Esophagus (tissue), 2 donors: ENCODE data around the gene TCERG1L. TPM values are rescaled to one million over a fixed set of nuclear protein-coding genes. Genes with fewer than 3 reads are reported as not detected.

Experiments used
- H3K27ac ChIP-seq, 2 donors: one replicate each; pipeline ENCODE4 v1.5.1; 2013; ENCODE audit warnings: low read depth in 2 of 2, mild to moderate bottlenecking in 2 of 2, inconsistent platforms in 1 of 2, low read length in 1 of 2, moderate library complexity in 1 of 2
- H3K27me3 ChIP-seq, 2 donors: one replicate each; pipeline ENCODE4 v1.6.1; 2013; ENCODE audit warnings: low read length in 2 of 2, control low read depth in 1 of 2, mild to moderate bottlenecking in 1 of 2; ENCODE audit not compliant: insufficient read depth in 2 of 2, control insufficient read depth in 1 of 2
- H3K36me3 ChIP-seq, 2 donors: one replicate each; pipeline ENCODE4 v1.6.1; 2013; ENCODE audit warnings: low read length in 1 of 2; ENCODE audit not compliant: control insufficient read depth in 2 of 2, insufficient read depth in 2 of 2
- H3K4me1 ChIP-seq, 2 donors: one replicate each; pipeline ENCODE4 v1.6.1; 2013; ENCODE audit warnings: low read length in 1 of 2; ENCODE audit not compliant: control insufficient read depth in 2 of 2, insufficient read depth in 2 of 2
- H3K4me3 ChIP-seq, 2 donors: one replicate each; pipeline ENCODE4 v1.5.1; 2013; ENCODE audit warnings: low read length in 2 of 2, mild to moderate bottlenecking in 2 of 2, low read depth in 1 of 2, moderate library complexity in 1 of 2
- H3K9me3 ChIP-seq, 2 donors: one replicate each; pipeline ENCODE4 v1.6.1; 2013; ENCODE audit warnings: mild to moderate bottlenecking in 2 of 2, low read depth in 1 of 2, low read length in 1 of 2, moderate library complexity in 1 of 2; ENCODE audit not compliant: control insufficient read depth in 2 of 2, insufficient read depth in 1 of 2
- WGBS, 2 donors: extraction: QIAGEN DNeasy Blood & Tissue Kit; methylation state at CpG; one replicate each; pipeline ENCODE4 v1.1.7; 2013; 5-methylcytosine and 5-hydroxymethylcytosine counted together
- polyA plus RNA-seq, 2 donors: library from polyadenylated mRNA; stranded (reverse); fragments of 200-250 nt; gene quantifications; one replicate each; pipeline ENCODE4 v1.2.3, GENCODE V29; 2013
- donor health status: healthy with polysubstance abuse.
- donor health status: Bipolar disorder and iron deficiency.

Gene TCERG1L
- polyA plus RNA-seq, 2 donors, result 0.48 TPM; not detected in 1

GRCh38 chr10:131200856-131201470, 110.6 kb downstream of the TCERG1L start:
- H3K36me3 ChIP-seq, result no peaks in the 10 kb centered on the region
- 86% methylated on average over 21 of the region's 21 CpGs for WGBS, 2 donors
- no peak overlapping the region for H3K27ac ChIP-seq
- H3K4me3 ChIP-seq, result no peak overlapping the region
- no peaks in the 10 kb centered on the region for H3K9me3 ChIP-seq
- H3K4me1 ChIP-seq, result no peaks in the 10 kb centered on the region
- no peaks in the 10 kb centered on the region for H3K27me3 ChIP-seq

GRCh38 chr10:131199646-131200045, 111.9 kb downstream of the TCERG1L start:
- WGBS, 2 donors, result 35 to 47% methylated on average over 6 of the region's 6 CpGs
- H3K9me3 ChIP-seq, result no peaks in the 10 kb centered on the region
- H3K4me3 ChIP-seq, result no peak overlapping the region
- H3K27ac ChIP-seq, result no peak overlapping the region
- H3K36me3 ChIP-seq, result no peaks in the 10 kb centered on the region
- H3K4me1 ChIP-seq, result no peaks in the 10 kb centered on the region
- no peaks in the 10 kb centered on the region for H3K27me3 ChIP-seq

- no peaks in the 10 kb centered on the region for H3K36me3 ChIP-seq
- no peaks in the 10 kb centered on the region for H3K9me3 ChIP-seq
- H3K27me3 ChIP-seq, result no peaks in the 10 kb centered on the region
- 73 to 74% methylated on average over 7 of the region's 7 CpGs for WGBS, 2 donors
- no peaks in the 10 kb centered on the region for H3K4me1 ChIP-seq
- no peak overlapping the region for H3K27ac ChIP-seq
- no peak overlapping the region for H3K4me3 ChIP-seq
Measured at GRCh38 chr10:131198843-131199242, 112.7 kb downstream of the TCERG1L start.

DNA sequence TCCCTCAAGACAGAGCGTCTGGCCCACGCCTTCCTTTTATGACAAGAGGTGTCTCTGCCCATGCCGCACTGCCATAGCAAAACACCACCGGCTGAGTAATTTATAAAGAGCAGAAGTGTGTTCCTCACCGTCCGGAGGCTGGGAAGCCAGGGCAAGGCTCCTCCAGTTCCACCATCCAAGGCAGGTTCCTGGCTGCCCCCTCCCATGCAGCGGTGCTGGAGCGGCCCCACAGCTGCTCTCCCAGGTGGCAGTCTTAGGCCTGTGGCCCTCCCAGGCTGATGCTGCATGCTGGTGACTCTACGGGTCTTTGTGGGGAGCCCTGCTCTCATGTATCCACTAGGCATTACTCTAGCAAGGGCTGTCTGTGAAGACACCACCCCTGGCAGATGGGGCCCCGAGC, 113.1 kb downstream of the TCERG1L start:
- no peaks in the 10 kb centered on the region for H3K4me1 ChIP-seq
- 86 to 90% methylated on average over 10 of the region's 10 CpGs for WGBS, 2 donors

GRCh38 chr10:131196176-131196885, 115.2 kb downstream of the TCERG1L start:
- 84 to 88% methylated on average over 18 of the region's 18 CpGs for WGBS, 2 donors
- Histone ChIP-seq H3K27me3 (no peaks in the 10 kb centered on the region), H3K4me1 (no peaks in the 10 kb centered on the region)

More for the DNA sequence above, 113.1 kb downstream of the TCERG1L start:
- Histone ChIP-seq H3K9me3 (no peaks in the 10 kb centered on the region), H3K27me3 (no peaks in the 10 kb centered on the region), H3K36me3 (no peaks in the 10 kb centered on the region), H3K4me3 (no peak overlapping the region), H3K27ac (no peak overlapping the region)

DNA sequence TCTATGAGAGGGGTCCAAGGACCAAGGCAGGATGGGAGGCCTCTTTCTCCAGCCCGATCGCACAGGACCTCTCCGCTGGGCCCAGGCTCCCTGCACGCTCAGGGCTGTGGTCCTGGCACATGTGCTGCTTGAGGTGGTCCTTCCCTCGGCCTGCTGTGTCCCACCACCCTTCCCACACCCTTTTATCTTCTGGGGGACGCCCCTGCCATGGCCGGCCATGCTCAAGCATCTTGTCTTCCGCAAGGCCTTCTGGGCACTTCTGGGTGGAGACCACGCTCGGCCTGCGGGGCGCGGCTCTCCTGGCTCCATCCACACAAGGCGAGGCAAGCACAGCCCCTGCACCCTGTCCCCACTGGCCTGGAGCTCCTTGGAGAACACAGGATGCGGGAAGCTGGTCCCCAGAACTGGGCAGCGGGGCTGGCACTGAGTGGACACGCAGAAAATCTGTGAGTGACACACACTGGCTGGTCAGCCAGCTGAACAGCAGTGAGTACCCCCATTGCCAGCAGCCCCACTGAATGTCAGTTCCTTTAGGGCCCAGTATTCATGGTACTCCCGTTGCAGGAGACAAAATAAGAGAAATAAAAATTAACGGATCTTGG, 115.9 kb downstream of the TCERG1L start:
- no peak overlapping the region for H3K4me3 ChIP-seq
- no peaks in the 10 kb centered on the region for H3K4me1 ChIP-seq
- 81 to 84% methylated on average over 19 of the region's 19 CpGs for WGBS, 2 donors
- H3K27me3 ChIP-seq, result no peaks in the 10 kb centered on the region
- no peaks in the 10 kb centered on the region for H3K36me3 ChIP-seq
- no peaks in the 10 kb centered on the region for H3K9me3 ChIP-seq
- H3K27ac ChIP-seq, result no peak overlapping the region

More at GRCh38 chr10:131196176-131196885, 115.2 kb downstream of the TCERG1L start:
- no peak overlapping the region for H3K27ac ChIP-seq
- no peak overlapping the region for H3K4me3 ChIP-seq
- H3K9me3 ChIP-seq, result no peaks in the 10 kb centered on the region
- H3K36me3 ChIP-seq, result no peaks in the 10 kb centered on the region

DNA sequence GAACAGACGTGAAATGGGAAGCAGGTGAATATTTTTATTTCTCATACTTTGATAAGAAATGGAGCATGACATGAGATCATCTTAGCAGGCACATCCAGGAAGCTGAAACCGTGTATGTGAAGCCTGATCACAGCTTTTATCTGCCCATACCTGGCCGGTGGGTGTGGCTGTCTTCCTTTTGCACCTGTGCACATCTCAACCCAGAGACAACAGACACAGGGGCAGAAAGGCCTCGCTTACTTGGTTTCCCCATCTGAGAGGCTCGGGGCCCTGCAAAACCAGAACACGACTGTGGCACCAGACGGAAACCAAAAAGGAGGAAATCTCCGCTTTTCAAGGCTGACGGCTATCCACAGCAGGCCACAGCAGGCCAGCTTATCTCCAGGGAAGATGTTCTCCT, 116.4 kb downstream of the TCERG1L start:
- Histone ChIP-seq H3K27me3 (no peaks in the 10 kb centered on the region), H3K9me3 (no peaks in the 10 kb centered on the region), H3K27ac (no peak overlapping the region), H3K36me3 (no peaks in the 10 kb centered on the region), H3K4me1 (no peaks in the 10 kb centered on the region), H3K4me3 (no peak overlapping the region)
- whole genome bisulfite sequencing, 2 donors, result 72 to 75% methylated on average over 9 of the region's 9 CpGs

GRCh38 chr10:131193923-131194322, 117.6 kb downstream of the TCERG1L start:
- Histone ChIP-seq H3K4me1 (no peaks in the 10 kb centered on the region), H3K27ac (no peak overlapping the region), H3K27me3 (no peaks in the 10 kb centered on the region), H3K9me3 (no peaks in the 10 kb centered on the region), H3K36me3 (no peaks in the 10 kb centered on the region), H3K4me3 (no peak overlapping the region)
- WGBS, 2 donors, result 92 to 93% methylated on average over 15 of the region's 15 CpGs

- Histone ChIP-seq H3K4me1 (no peaks in the 10 kb centered on the region), H3K9me3 (no peaks in the 10 kb centered on the region)
- 92 to 95% methylated on average over 4 of the region's 4 CpGs for WGBS, 2 donors
Measured at GRCh38 chr10:131188494-131188893, 123.0 kb downstream of the TCERG1L start.

More at GRCh38 chr10:131188494-131188893, 123.0 kb downstream of the TCERG1L start:
- no peak overlapping the region for H3K4me3 ChIP-seq
- H3K27me3 ChIP-seq, result no peaks in the 10 kb centered on the region
- H3K27ac ChIP-seq, result no peak overlapping the region
- no peaks in the 10 kb centered on the region for H3K36me3 ChIP-seq
